Astrocyte of the cerebellum (primary cell): ENCODE results near the gene SGPP2.

Source experiments
- DNase-seq: peaks from one replicate; pipeline ENCODE4 v3.0.0-alpha.2; 2011; ENCODE audit warnings: low read depth
- H3K4me3 ChIP-seq: 2 replicates; pipeline ENCODE4 v1.5.1; 2011; ENCODE audit warnings: mild to moderate bottlenecking, low read depth, low read length, moderate library complexity
- in situ Hi-C: cut with HindIII; loops from 2 replicates; pipeline ENCODE4 v1.10.0; 2017; ENCODE audit warnings: low sequenced_read_pairs
- TF ChIP-seq, protein P1 (sequence below): IDR thresholded peaks from 2 replicates; pipeline ENCODE4 v1.5.1; 2012; ENCODE audit warnings: low read length, low read depth, moderate library complexity, mild to moderate bottlenecking; ENCODE audit errors: missing control alignments

Gene SGPP2

DNA sequence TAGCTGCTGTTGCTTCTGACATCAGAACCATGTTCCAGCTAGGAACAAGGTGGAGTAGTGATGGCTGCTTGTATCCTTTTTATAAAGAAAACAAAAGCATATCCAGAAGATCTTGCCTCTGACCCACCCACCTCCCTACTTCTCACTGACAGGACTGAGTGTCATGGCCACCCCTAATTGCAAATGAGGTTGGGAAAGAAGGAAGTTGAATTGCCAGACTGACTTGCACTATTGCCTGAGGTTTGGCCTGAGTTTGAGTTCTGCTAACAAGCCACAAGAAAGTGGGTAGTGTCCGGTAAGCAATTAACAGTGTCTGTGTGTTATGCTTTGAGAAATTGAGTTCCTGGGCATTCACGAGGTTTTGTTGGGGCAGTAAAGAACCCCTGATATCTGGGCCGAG is 22.8 kb downstream of the SGPP2 start:
- TF ChIP-seq, protein P1, sequence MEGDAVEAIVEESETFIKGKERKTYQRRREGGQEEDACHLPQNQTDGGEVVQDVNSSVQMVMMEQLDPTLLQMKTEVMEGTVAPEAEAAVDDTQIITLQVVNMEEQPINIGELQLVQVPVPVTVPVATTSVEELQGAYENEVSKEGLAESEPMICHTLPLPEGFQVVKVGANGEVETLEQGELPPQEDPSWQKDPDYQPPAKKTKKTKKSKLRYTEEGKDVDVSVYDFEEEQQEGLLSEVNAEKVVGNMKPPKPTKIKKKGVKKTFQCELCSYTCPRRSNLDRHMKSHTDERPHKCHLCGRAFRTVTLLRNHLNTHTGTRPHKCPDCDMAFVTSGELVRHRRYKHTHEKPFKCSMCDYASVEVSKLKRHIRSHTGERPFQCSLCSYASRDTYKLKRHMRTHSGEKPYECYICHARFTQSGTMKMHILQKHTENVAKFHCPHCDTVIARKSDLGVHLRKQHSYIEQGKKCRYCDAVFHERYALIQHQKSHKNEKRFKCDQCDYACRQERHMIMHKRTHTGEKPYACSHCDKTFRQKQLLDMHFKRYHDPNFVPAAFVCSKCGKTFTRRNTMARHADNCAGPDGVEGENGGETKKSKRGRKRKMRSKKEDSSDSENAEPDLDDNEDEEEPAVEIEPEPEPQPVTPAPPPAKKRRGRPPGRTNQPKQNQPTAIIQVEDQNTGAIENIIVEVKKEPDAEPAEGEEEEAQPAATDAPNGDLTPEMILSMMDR, result no peak
- DNase-seq, result no peak
- in situ Hi-C loops, result no loop called here
- H3K4me3 ChIP-seq, result no peak overlapping the region

DNA sequence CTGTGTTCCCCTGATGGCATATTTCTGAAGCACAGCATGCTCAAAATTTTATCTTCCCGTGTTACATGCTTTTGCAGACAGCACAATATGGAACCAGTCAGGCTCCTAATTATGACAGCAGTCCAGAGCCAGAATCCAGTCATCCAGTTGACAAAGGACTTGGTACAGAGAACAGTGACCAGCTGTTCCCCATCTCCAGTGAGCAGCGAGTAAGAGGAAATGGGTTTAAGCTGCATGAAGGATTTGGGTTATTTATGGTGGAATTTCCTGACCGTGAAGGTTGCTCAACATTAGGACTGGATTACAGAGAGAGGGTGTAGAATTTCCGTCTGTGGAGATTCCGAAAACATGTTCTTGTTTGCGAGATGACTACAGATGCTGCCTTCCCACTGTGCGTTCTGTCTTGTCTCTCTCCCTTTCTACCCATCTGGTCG is 24.4 kb downstream of the SGPP2 start:
- TF ChIP-seq, protein P1, result no peak
- in situ Hi-C loops, result no loop called here
- no peak overlapping the region for H3K4me3 ChIP-seq
- DNase-seq, result no peak

DNA sequence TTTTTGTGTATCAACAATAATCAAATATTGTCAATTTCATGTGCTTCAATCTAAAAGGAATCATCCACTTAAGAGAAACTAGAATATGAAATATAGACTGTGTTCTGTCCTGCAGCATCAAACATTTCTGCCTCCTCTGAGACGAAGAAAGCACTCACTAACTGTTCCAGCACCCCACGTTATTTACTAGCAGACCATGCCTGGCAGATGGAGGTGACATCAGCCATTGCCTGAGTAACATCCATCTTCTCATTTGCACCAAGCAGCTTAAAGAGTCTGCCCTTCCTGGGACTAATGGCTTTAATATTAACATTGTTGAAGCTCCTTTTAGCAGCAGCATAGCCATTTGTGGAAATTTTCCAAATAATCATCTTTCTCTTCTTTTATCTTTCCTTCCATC is 25.7 kb downstream of the SGPP2 start:
- DNase-seq, result no peak
- in situ Hi-C loops, result no loop called here
- TF ChIP-seq, protein P1, result no peak
- no peak overlapping the region for H3K4me3 ChIP-seq

DNA sequence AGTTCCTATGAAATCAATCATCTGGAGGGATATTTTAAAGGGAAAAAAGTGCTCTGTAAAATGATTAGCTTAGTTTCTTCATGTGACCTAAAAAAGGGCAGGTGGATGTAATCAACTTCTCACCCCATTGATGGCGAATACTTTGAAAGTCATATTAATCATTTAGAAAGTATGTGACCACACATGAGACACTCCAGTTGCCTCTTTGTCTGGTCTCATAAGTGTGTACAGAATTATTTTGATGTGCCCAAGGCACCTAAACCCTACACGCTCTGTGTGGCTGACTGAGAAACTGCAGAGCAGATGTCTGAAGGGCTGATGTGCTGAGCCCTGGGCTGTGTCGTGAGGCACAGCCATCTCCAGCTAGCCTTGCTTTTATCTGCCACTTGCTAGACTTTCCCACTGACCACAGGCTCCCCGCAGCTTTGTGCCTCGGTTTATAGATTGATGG is 26.9 kb downstream of the SGPP2 start:
- H3K4me3 ChIP-seq, result no peak overlapping the region
- in situ Hi-C loops, result no loop called here
- TF ChIP-seq, protein P1, result no peak
- no peak for DNase-seq

- no peak for DNase-seq
- no peak overlapping the region for H3K4me3 ChIP-seq
- in situ Hi-C loops, result no loop called here
- TF ChIP-seq, protein P1, result no peak
Observed at GRCh38 chr2:222452422-222452950, 28.1 kb downstream of the SGPP2 start.

DNA sequence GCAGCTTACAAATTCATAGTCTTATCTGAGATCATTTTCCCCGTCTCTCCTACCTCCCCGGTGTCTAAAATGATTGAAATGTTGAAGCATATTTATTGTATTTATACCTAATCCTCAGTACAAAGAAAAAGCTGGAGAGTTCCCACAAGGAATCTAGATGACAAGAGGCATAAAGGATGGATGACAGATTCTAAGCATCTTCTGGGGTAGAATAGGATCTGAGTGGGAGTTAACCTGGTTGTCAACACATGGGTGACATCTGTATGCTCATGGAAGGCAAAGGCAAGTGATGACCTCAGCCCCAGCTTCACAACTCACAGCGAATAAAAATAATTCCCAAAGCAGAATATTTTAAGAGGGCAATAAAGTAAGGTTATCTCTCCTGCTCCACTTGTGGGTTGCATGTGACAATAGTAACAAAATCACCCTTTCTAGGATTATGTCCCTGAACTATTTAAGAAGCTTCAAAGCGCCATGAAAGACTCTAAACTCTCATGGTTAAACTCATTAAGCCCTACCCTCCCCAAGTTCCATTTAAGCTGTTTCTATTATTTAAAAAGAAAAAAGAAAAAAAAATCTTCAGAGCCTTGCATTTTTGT is 32.2 kb downstream of the SGPP2 start:
- DNase-seq, result no peak
- in situ Hi-C loops, result no loop called here
- TF ChIP-seq, protein P1, result no peak
- H3K4me3 ChIP-seq, result no peak overlapping the region
